Cardiac muscle cell (in vitro differentiated cells and primary cell): ENCODE measurements around the gene CD8B. TPM values are rescaled to one million over a fixed set of nuclear protein-coding genes. Genes with fewer than 3 reads are reported as not detected.
"Not testable (repeated sequence)": the region's sequence is repeated elsewhere in the genome, so short reads cannot be mapped to it uniquely, and the experiment has no call there.

Experiments
- DNase-seq, 2 donors: peaks; one replicate each; pipeline versions ENCODE4 v3.0.0 to v3.0.0-alpha.2; 2010 to 2017; ENCODE audit warnings: low read depth in 1 of 2, low spot score in 1 of 2
- H3K27ac ChIP-seq: fragments of 200-600 bp; sonication (generic); 2 replicates; pipeline ENCODE4 v1.5.1; 2016
- H3K27me3 ChIP-seq: fragments of 200-600 bp; sonication (generic); 2 replicates; pipeline ENCODE4 v1.6.0; 2016; ENCODE audit warnings: control low read depth
- H3K36me3 ChIP-seq: fragments of 200-600 bp; sonication (generic); 2 replicates; pipeline ENCODE4 v1.5.1; 2016; ENCODE audit warnings: control low read depth
- H3K4me1 ChIP-seq: fragments of 200-600 bp; sonication (generic); 2 replicates; pipeline ENCODE4 v1.8.1; 2017; ENCODE audit warnings: low read depth, mild to moderate bottlenecking, mixed run types
- H3K4me3 ChIP-seq: fragments of 200-600 bp; sonication (generic); 2 replicates; pipeline ENCODE4 v1.5.1; 2016; ENCODE audit warnings: mild to moderate bottlenecking
- H3K9me3 ChIP-seq: fragments of 200-600 bp; sonication (generic); 2 replicates; pipeline ENCODE4 v1.5.1; 2017; ENCODE audit warnings: low read depth, mild to moderate bottlenecking, control low read depth
- polyA plus RNA-seq: library from polyadenylated mRNA; unstranded; fragments of >200 nt; fragmentation: Nextera tagmentation; extraction: Ambion mirVana; gene quantifications from 2 replicates; pipeline ENCODE4 v1.2.1, GENCODE V29; 2016
- total RNA-seq: library from RNA; depleted of rRNA; stranded (reverse); fragments of >200 nt; gene quantifications from 2 replicates; pipeline ENCODE4 v1.2.3, GENCODE V29; 2016

The CD8B gene
- total RNA-seq = not detected in 2 replicates
- not detected in 2 replicates for polyA plus RNA-seq

- H3K4me1 ChIP-seq, H3K9me3 ChIP-seq, H3K36me3 ChIP-seq, H3K27ac ChIP-seq: not testable (repeated sequence)
- H3K27me3 ChIP-seq = peaks cover 39% of the 10 kb centered on the region
- H3K4me3 ChIP-seq = peak within 1 kb of the TSS; percentile 16
- peak in 1 of 2 donors; percentile 22 for DNase-seq
These were observed at the start of gene CD8B for GRCh38 chr2:86861628-86862379. Gene CD8B (minus strand): TSS chr2:86861886. CDS start chr2:86861865, 21 bp downstream.

- not testable (repeated sequence) for H3K36me3 ChIP-seq, DNase-seq
These were observed 44.2 kb upstream of the CD8B start for GRCh38 chr2:86905868-86906267.

GRCh38 chr2:86900687-86901086 lies 39.0 kb upstream of the CD8B start:
- H3K36me3 ChIP-seq, H3K27me3 ChIP-seq, H3K27ac ChIP-seq, H3K4me1 ChIP-seq, H3K4me3 ChIP-seq, H3K9me3 ChIP-seq: not testable (repeated sequence)
- DNase-seq = peak; percentile 36

More at GRCh38 chr2:86905868-86906267, 44.2 kb upstream of the CD8B start:
- not testable (repeated sequence) for H3K4me1 ChIP-seq, H3K4me3 ChIP-seq, H3K9me3 ChIP-seq, H3K27me3 ChIP-seq, H3K27ac ChIP-seq

- not testable (repeated sequence) for H3K27ac ChIP-seq, H3K4me3 ChIP-seq, H3K36me3 ChIP-seq, H3K4me1 ChIP-seq, H3K9me3 ChIP-seq, H3K27me3 ChIP-seq, DNase-seq
These were observed 24.3 kb upstream of the CD8B start for GRCh38 chr2:86886026-86886425.

GRCh38 chr2:86882865-86883264 lies 21.2 kb upstream of the CD8B start:
- H3K27ac ChIP-seq, DNase-seq, H3K9me3 ChIP-seq, H3K27me3 ChIP-seq, H3K36me3 ChIP-seq, H3K4me1 ChIP-seq, H3K4me3 ChIP-seq: not testable (repeated sequence)

GRCh38 chr2:86882118-86882665 lies 20.5 kb upstream of the CD8B start:
- not testable (repeated sequence) for H3K9me3 ChIP-seq, H3K4me1 ChIP-seq, H3K27me3 ChIP-seq, H3K27ac ChIP-seq, DNase-seq, H3K36me3 ChIP-seq, H3K4me3 ChIP-seq

GRCh38 chr2:86878986-86879385 lies 17.3 kb upstream of the CD8B start:
- not testable (repeated sequence) for H3K27me3 ChIP-seq, H3K36me3 ChIP-seq, H3K27ac ChIP-seq, DNase-seq, H3K4me1 ChIP-seq, H3K4me3 ChIP-seq, H3K9me3 ChIP-seq

GRCh38 chr2:86870941-86871340 lies 9.3 kb upstream of the CD8B start:
- H3K27ac ChIP-seq, H3K9me3 ChIP-seq, H3K4me1 ChIP-seq, DNase-seq, H3K27me3 ChIP-seq, H3K36me3 ChIP-seq, H3K4me3 ChIP-seq: not testable (repeated sequence)

- not testable (repeated sequence) for H3K27me3 ChIP-seq, H3K4me1 ChIP-seq, H3K9me3 ChIP-seq, H3K27ac ChIP-seq, H3K4me3 ChIP-seq, H3K36me3 ChIP-seq, DNase-seq
These were observed 7.3 kb upstream of the CD8B start for GRCh38 chr2:86868895-86869468.

GRCh38 chr2:86862380-86862703 lies 656 bp upstream of the CD8B start:
- H3K27me3 ChIP-seq = peaks cover 39% of the 10 kb centered on the region
- not testable (repeated sequence) for H3K4me1 ChIP-seq, H3K36me3 ChIP-seq, H3K9me3 ChIP-seq, H3K4me3 ChIP-seq, H3K27ac ChIP-seq, DNase-seq

- H3K9me3 ChIP-seq, DNase-seq, H3K27ac ChIP-seq, H3K4me3 ChIP-seq, H3K36me3 ChIP-seq, H3K4me1 ChIP-seq: not testable (repeated sequence)
- H3K27me3 ChIP-seq = peaks cover 39% of the 10 kb centered on the region
These were observed 511 bp downstream of the CD8B start for GRCh38 chr2:86861175-86861574.

GRCh38 chr2:86860573-86860972 lies 1.1 kb downstream of the CD8B start:
- not testable (repeated sequence) for H3K9me3 ChIP-seq, DNase-seq, H3K4me1 ChIP-seq, H3K27ac ChIP-seq, H3K4me3 ChIP-seq, H3K36me3 ChIP-seq
- H3K27me3 ChIP-seq = peaks cover 39% of the 10 kb centered on the region

- peaks cover 31% of the 10 kb centered on the region for H3K27me3 ChIP-seq
- not testable (repeated sequence) for H3K27ac ChIP-seq, H3K4me1 ChIP-seq, H3K4me3 ChIP-seq, H3K36me3 ChIP-seq, H3K9me3 ChIP-seq, DNase-seq
These were observed 4.0 kb downstream of the CD8B start for GRCh38 chr2:86857688-86858087.

GRCh38 chr2:86856498-86856897 lies 5.2 kb downstream of the CD8B start:
- not testable (repeated sequence) for H3K36me3 ChIP-seq, H3K9me3 ChIP-seq, H3K4me3 ChIP-seq, H3K27ac ChIP-seq, H3K4me1 ChIP-seq, DNase-seq
- H3K27me3 ChIP-seq = peaks cover 21% of the 10 kb centered on the region
